ENCODE data around the gene GPR148. TPM values are rescaled to one million over a fixed set of nuclear protein-coding genes. Genes with fewer than 3 reads are reported as not detected.
"Not testable (repeated sequence)": the region's sequence is repeated elsewhere in the genome, so short reads cannot be mapped to it uniquely, and the experiment has no call there.

The GPR148 gene
- polyA plus RNA-seq (ENCODE audit: insufficient read length in 12 of 12) = not detected
- long read RNA-seq, donor 1 = 0 reads
- long read RNA-seq, donor 2 = 0 reads
- long read RNA-seq, donor 3 = 0 reads
- long read RNA-seq, donor 4 = 0 reads
- long read RNA-seq, donor 5 = 0 reads
- long read RNA-seq, donor 6 = 0 reads
- long read RNA-seq, donor 7 = 0 reads
- long read RNA-seq, donor 8 = 0 reads
- long read RNA-seq, donor 9 = 0 reads
- long read RNA-seq, donor 10 = 0 reads
- long read RNA-seq, donor 11 = 0 reads

GRCh38 chr2:130728549-130729316, at the start of gene GPR148:
Gene GPR148, plus strand, starts transcription at chr2:130729070. Its CDS starts 82 bp downstream, at chr2:130729152.
- no peak for DNase-seq

- not testable (repeated sequence) for DNase-seq
These were observed 36.7 kb upstream of the GPR148 start for GRCh38 chr2:130692041-130692770.

- DNase-seq = peak; percentile 0
These were observed 35.4 kb upstream of the GPR148 start for GRCh38 chr2:130693474-130693873.

GRCh38 chr2:130703250-130703649, 25.6 kb upstream of the GPR148 start:
- DNase-seq = not testable (repeated sequence)

GRCh38 chr2:130714795-130715194, 14.1 kb upstream of the GPR148 start:
- DNase-seq = not testable (repeated sequence)

- DNase-seq = no peak
These were observed 8.8 kb upstream of the GPR148 start for GRCh38 chr2:130720036-130720435.

- no peak for DNase-seq
These were observed 8.3 kb upstream of the GPR148 start for GRCh38 chr2:130720528-130720927.

- no peak for DNase-seq
These were observed 4.4 kb upstream of the GPR148 start for GRCh38 chr2:130724455-130724854.

GRCh38 chr2:130726614-130727180, 2.2 kb upstream of the GPR148 start:
- DNase-seq = no peak

- peak; percentile 33 for DNase-seq
These were observed 1.5 kb upstream of the GPR148 start for GRCh38 chr2:130727286-130727924.

- DNase-seq = no peak
These were observed 839 bp upstream of the GPR148 start for GRCh38 chr2:130728007-130728454.

- DNase-seq = no peak
These were observed 741 bp downstream of the GPR148 start for GRCh38 chr2:130729322-130730299.

- DNase-seq = not testable (repeated sequence)
These were observed 3.4 kb downstream of the GPR148 start for GRCh38 chr2:130732257-130732656.

GRCh38 chr2:130735200-130735599, 6.3 kb downstream of the GPR148 start:
- no peak for DNase-seq

- no peak for DNase-seq
These were observed 7.6 kb downstream of the GPR148 start for GRCh38 chr2:130736487-130736886.

- DNase-seq = no peak
These were observed 8.7 kb downstream of the GPR148 start for GRCh38 chr2:130737592-130737991.

- no peak for DNase-seq
These were observed 11.8 kb downstream of the GPR148 start for GRCh38 chr2:130740671-130741070.

GRCh38 chr2:130743278-130743677, 14.4 kb downstream of the GPR148 start:
- DNase-seq = no peak

GRCh38 chr2:130744287-130745117, 15.6 kb downstream of the GPR148 start:
- DNase-seq = no peak
